K562 (cell line): ENCODE measurements around the gene MAGI1. TPM values are rescaled to one million over a fixed set of nuclear protein-coding genes. Genes with fewer than 3 reads are reported as not detected.

ENCODE experiments used
- ATAC-seq: fragments of 200-7000 bp; cut with Tn5 transposase; 3 replicates; pipeline ENCODE4 v1.9.1; 2020; ENCODE audit warnings: moderate library complexity
- BruUV-seq: library from RNA; stranded (reverse); fragments of 400-500 nt; replicated peaks from 2 replicates; lab custom pipeline; 2021; lab: Mats Ljungman, UMichigan
- CTCF ChIA-PET: fragments of 300-600 bp; formaldehyde crosslinking; extraction: SDS; loops from one replicate; lab custom pipeline; 2021; ENCODE audit warnings: low intra/inter-chr PET ratio; lab: Yijun Ruan, JAX
- POLR2A ChIA-PET: fragments of 300-600, 350-650 bp; sonication (Branson Sonifier 250); formaldehyde crosslinking; extraction: SDS; loops from one replicate; lab custom pipeline; 2021; ENCODE audit warnings: antibody characterized with exemption, inconsistent platforms; lab: Yijun Ruan, JAX
- DNase-seq, 4 experiments: peaks; one replicate each; pipeline versions ENCODE4 v3.0.0 to v3.0.0-alpha.2; 2011 to 2018; ENCODE audit warnings: low spot score in 3 of 4, mixed read lengths in 3 of 4; ENCODE audit errors: extremely low read depth in 1 of 4
- FAIRE-seq: peaks from 2 replicates; lab custom pipeline; 2011; peaks lifted over from hg19 to GRCh38; lab: Jason Lieb, UNC
- H2AFZ ChIP-seq: 2 replicates; pipeline ENCODE4 v1.6.0; 2011; ENCODE audit warnings: low read depth, low read length, control low read depth, inconsistent platforms
- H3K27ac ChIP-seq: fragments of 200-600 bp; 3 replicates; pipeline ENCODE4 v1.8.0; 2011; ENCODE audit warnings: low read depth, mild to moderate bottlenecking, control low read depth, inconsistent platforms, low read length, moderate library complexity, mixed read lengths; ENCODE audit errors: extremely low read depth
- H3K27me3 ChIP-seq, 2 experiments: fragments of 300-600 bp in 1 of 2; 2 replicates in 1 of 2; 3 replicates in 1 of 2; pipeline versions ENCODE4 v1.6.0 to v1.8.0; 2011; ENCODE audit warnings: inconsistent platforms in 2 of 2, low read length in 2 of 2, mild to moderate bottlenecking in 1 of 2, mixed read lengths in 1 of 2, moderate library complexity in 1 of 2; ENCODE audit not compliant: control insufficient read depth in 2 of 2, insufficient read depth in 2 of 2
- H3K36me3 ChIP-seq: fragments of 300-600 bp; 3 replicates; pipeline ENCODE4 v1.8.0; 2011; ENCODE audit warnings: mild to moderate bottlenecking, low read length, inconsistent platforms; ENCODE audit not compliant: control insufficient read depth, insufficient read depth
- H3K4me1 ChIP-seq, 2 experiments: fragments of 200-600 bp in 1 of 2; replicated peaks in 1 of 2; 2 replicates in 1 of 2; 3 replicates in 1 of 2; pipeline versions ENCODE4 v1.5.1 to v1.8.0; 2011; ENCODE audit warnings: inconsistent platforms in 2 of 2, low read length in 2 of 2, mild to moderate bottlenecking in 1 of 2, mixed read lengths in 1 of 2, moderate library complexity in 1 of 2; ENCODE audit not compliant: control insufficient read depth in 2 of 2, insufficient read depth in 2 of 2
- H3K4me2 ChIP-seq: 2 replicates; pipeline ENCODE4 v1.6.1; 2011; ENCODE audit warnings: low read length, control low read depth, inconsistent platforms, mixed read lengths; ENCODE audit not compliant: insufficient read depth
- H3K4me3 ChIP-seq: fragments of 200-600 bp; sonication (generic), shearing (Covaris generic); 2 replicates; pipeline ENCODE4 v1.5.1; 2016; ENCODE audit warnings: control low read depth, inconsistent platforms
- H3K79me2 ChIP-seq: fragments of 200-600 bp; 3 replicates; pipeline ENCODE4 v1.8.0; 2011; ENCODE audit warnings: low read length, inconsistent platforms; ENCODE audit not compliant: control insufficient read depth, insufficient read depth
- H3K9ac ChIP-seq, 2 experiments: 2 replicates each; pipeline versions ENCODE4 v1.6.0 to v1.6.1; 2011; ENCODE audit warnings: low read depth in 2 of 2, low read length in 2 of 2, control low read depth in 1 of 2, inconsistent platforms in 1 of 2, mild to moderate bottlenecking in 1 of 2, mixed read lengths in 1 of 2; ENCODE audit not compliant: insufficient read depth in 1 of 2
- H3K9me1 ChIP-seq: one replicate; pipeline ENCODE4 v1.6.0; 2011; ENCODE audit warnings: inconsistent platforms, mild to moderate bottlenecking, low read length, moderate library complexity; ENCODE audit not compliant: control insufficient read depth, insufficient read depth
- H3K9me3 ChIP-seq: replicated peaks from 2 replicates; pipeline ENCODE4 v1.5.1; 2011; ENCODE audit warnings: low read depth, low read length, inconsistent platforms; ENCODE audit not compliant: control insufficient read depth, insufficient read depth
- H4K20me1 ChIP-seq: replicated peaks from 2 replicates; pipeline ENCODE4 v1.6.1; 2011; ENCODE audit warnings: low read length, inconsistent platforms, mixed read lengths; ENCODE audit not compliant: control insufficient read depth, insufficient read depth
- HNRNPL ChIP-seq: fragments of 200-400 bp; formaldehyde crosslinking; IDR thresholded peaks from 2 replicates; pipeline ENCODE4 v1.6.1; 2017; ENCODE audit warnings: low read depth, mild to moderate bottlenecking, low read length
- KDM1A ChIP-seq, 2 experiments: fragments of 450-650 bp; IDR thresholded peaks; 2 replicates each; pipeline ENCODE4 v1.6.1; 2016; ENCODE audit warnings: mild to moderate bottlenecking in 2 of 2
- NFRKB ChIP-seq: fragments of 450-650 bp; IDR thresholded peaks from 2 replicates; pipeline ENCODE4 v1.6.1; 2016; ENCODE audit warnings: low read depth
- ZFX ChIP-seq: sonication (generic); formaldehyde crosslinking; IDR thresholded peaks from 2 replicates; pipeline ENCODE4 v1.8.0; 2022; ENCODE audit warnings: mild to moderate bottlenecking, missing genetic modification reagents, moderate library complexity
- ZKSCAN8 ChIP-seq: fragments of 200-800 bp; sonication (Bioruptor generic); IDR thresholded peaks from 2 replicates; pipeline ENCODE4 v1.6.1; 2016; ENCODE audit warnings: missing genetic modification characterization, missing compliant biosample characterization
- WGBS: fragments of 100-300 bp; shearing (Covaris generic); methylation state at CpG from one replicate; pipeline ENCODE4 v1.1.6; 2016; ENCODE audit warnings: low coverage, mixed read lengths; ENCODE audit not compliant: insufficient coverage; ENCODE audit errors: missing lambda C conversion rate; 5-methylcytosine and 5-hydroxymethylcytosine counted together
- in situ Hi-C: fragments of 300-500 bp; cut with MboI; formaldehyde crosslinking; loops from 4 replicates; pipeline ENCODE4 v1.15.0; 2018; ENCODE audit warnings: inconsistent platforms, mixed read lengths
- intact Hi-C: fragments of 100-400 bp; cut with micrococcal nuclease; formaldehyde crosslinking; loops from 2 replicates; pipeline ENCODE4 v1.14.2; 2022
- polyA plus RNA-seq, 8 experiments: library from polyadenylated mRNA; depleted of rRNA in 4 of 8; stranded (reverse) in 5 of 8; unstranded in 3 of 8; fragments of >200 nt; fragmentation: Nextera tagmentation in 2 of 8; fragmentation: Illumina TruSeq in 1 of 8; extraction: Ambion mirVana in 2 of 8; extraction: Trizol in 1 of 8; gene quantifications; 2 replicates each; pipeline versions ENCODE4 v1.2.1 to v1.2.3, GENCODE V29; 2011 to 2014; ENCODE audit warnings: inconsistent platforms in 1 of 8, missing spikeins in 1 of 8
- total RNA-seq, 7 experiments: library from RNA; depleted of rRNA in 6 of 7; stranded (reverse); fragments of >200 nt in 6 of 7; fragmentation: Illumina TruSeq in 2 of 7; extraction: Trizol in 2 of 7; gene quantifications; 2 replicates each; pipeline versions ENCODE4 v1.2.1 to v1.2.3, GENCODE V29; 2011 to 2021; ENCODE audit warnings: low replicate concordance in 1 of 7
- TF ChIP-seq, protein P1 (sequence below): fragments of 200-400 bp; formaldehyde crosslinking; IDR thresholded peaks from 2 replicates; pipeline ENCODE4 v1.6.1; 2017; ENCODE audit warnings: mild to moderate bottlenecking, low read depth, low read length, moderate library complexity
- TF ChIP-seq, protein P2 (sequence below): fragments of 450-650 bp; formaldehyde crosslinking; IDR thresholded peaks from 2 replicates; pipeline ENCODE4 v1.4.0; 2020; ENCODE audit warnings: mild to moderate bottlenecking, mixed read lengths
- TF ChIP-seq, protein P3 (sequence below): fragments of 250-450 bp; sonication (Bioruptor Pico); IDR thresholded peaks from 2 replicates; pipeline ENCODE4 v1.5.0; 2021
- TF ChIP-seq, protein P4 (sequence below): sonication (generic); formaldehyde crosslinking; IDR thresholded peaks from 2 replicates; pipeline ENCODE4 v1.8.0; 2022; ENCODE audit warnings: missing genetic modification reagents, mild to moderate bottlenecking, borderline replicate concordance

The MAGI1 gene
- total and polyA plus RNA-seq, 9 of the 15 experiments (the other 6 are each of a cell fraction or from before 2014, with no cell fraction given): 7.8 to 59.4 (median 43.2) TPM

DNA sequence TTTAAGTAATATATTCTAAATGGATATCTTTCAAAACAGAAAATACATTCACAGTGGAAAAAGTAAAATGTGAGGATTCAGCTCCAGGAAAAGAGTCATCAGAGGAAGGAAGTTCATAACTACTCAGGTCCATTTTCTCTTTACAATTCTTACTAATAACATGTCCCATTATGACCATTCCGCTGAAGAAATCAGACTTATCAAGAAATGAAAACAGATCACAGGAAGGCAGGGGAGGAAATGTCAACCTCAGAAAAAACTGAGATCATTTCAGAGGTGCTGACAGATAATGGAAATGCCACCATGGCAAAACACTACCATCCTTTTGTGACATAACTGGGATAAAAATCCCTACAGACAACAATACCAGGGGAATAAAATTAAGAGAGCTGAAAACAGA lies 139.5 kb downstream of the MAGI1 start:
- in situ Hi-C loops: no loop called here
- H3K4me2 ChIP-seq: no peak overlapping the region
- TF ChIP-seq, protein P1, sequence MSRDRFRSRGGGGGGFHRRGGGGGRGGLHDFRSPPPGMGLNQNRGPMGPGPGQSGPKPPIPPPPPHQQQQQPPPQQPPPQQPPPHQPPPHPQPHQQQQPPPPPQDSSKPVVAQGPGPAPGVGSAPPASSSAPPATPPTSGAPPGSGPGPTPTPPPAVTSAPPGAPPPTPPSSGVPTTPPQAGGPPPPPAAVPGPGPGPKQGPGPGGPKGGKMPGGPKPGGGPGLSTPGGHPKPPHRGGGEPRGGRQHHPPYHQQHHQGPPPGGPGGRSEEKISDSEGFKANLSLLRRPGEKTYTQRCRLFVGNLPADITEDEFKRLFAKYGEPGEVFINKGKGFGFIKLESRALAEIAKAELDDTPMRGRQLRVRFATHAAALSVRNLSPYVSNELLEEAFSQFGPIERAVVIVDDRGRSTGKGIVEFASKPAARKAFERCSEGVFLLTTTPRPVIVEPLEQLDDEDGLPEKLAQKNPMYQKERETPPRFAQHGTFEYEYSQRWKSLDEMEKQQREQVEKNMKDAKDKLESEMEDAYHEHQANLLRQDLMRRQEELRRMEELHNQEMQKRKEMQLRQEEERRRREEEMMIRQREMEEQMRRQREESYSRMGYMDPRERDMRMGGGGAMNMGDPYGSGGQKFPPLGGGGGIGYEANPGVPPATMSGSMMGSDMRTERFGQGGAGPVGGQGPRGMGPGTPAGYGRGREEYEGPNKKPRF: no peak
- no peak for TF ChIP-seq NFRKB
- TF ChIP-seq, protein P2, sequence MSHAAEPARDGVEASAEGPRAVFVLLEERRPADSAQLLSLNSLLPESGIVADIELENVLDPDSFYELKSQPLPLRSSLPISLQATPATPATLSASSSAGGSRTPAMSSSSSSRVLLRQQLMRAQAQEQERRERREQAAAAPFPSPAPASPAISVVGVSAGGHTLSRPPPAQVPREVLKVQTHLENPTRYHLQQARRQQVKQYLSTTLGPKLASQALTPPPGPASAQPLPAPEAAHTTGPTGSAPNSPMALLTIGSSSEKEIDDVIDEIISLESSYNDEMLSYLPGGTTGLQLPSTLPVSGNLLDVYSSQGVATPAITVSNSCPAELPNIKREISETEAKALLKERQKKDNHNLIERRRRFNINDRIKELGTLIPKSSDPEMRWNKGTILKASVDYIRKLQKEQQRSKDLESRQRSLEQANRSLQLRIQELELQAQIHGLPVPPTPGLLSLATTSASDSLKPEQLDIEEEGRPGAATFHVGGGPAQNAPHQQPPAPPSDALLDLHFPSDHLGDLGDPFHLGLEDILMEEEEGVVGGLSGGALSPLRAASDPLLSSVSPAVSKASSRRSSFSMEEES: no peak
- TF ChIP-seq KDM1A (IDR thresholded peaks at IDR 0.05): no peak
- TF ChIP-seq, protein P3, sequence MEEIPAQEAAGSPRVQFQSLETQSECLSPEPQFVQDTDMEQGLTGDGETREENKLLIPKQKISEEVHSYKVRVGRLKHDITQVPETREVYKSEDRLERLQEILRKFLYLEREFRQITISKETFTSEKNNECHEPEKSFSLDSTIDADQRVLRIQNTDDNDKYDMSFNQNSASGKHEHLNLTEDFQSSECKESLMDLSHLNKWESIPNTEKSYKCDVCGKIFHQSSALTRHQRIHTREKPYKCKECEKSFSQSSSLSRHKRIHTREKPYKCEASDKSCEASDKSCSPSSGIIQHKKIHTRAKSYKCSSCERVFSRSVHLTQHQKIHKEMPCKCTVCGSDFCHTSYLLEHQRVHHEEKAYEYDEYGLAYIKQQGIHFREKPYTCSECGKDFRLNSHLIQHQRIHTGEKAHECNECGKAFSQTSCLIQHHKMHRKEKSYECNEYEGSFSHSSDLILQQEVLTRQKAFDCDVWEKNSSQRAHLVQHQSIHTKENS: no peak
- no peak for TF ChIP-seq ZFX (CRISPR knock-in tag)
- no peak for TF ChIP-seq ZKSCAN8 (CRISPR knock-in tag)
- TF ChIP-seq, protein P4, sequence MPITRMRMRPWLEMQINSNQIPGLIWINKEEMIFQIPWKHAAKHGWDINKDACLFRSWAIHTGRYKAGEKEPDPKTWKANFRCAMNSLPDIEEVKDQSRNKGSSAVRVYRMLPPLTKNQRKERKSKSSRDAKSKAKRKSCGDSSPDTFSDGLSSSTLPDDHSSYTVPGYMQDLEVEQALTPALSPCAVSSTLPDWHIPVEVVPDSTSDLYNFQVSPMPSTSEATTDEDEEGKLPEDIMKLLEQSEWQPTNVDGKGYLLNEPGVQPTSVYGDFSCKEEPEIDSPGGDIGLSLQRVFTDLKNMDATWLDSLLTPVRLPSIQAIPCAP (CRISPR knock-in tag): no peak
- no peak for TF ChIP-seq HNRNPL

More for the DNA sequence above, 139.5 kb downstream of the MAGI1 start:
- ChIA-PET POLR2A (no interaction called here), CTCF (no interaction called here)
- no peak overlapping the region for H3K4me3 ChIP-seq
- no peak overlapping the region for H3K9ac ChIP-seq
- peaks cover 0 to 10% of the 10 kb centered on the region in 2 experiments; a peak in 2 of 5 replicates for H3K27me3 ChIP-seq
- no peak overlapping the region for H3K27ac ChIP-seq
- H3K9me3 ChIP-seq: no peaks in the 10 kb centered on the region
- ATAC-seq (no peak), FAIRE-seq (no peak), DNase-seq (no peak)
- no peak overlapping the region for H2AFZ ChIP-seq
- H3K79me2 ChIP-seq: no peaks in the 10 kb centered on the region
- H3K4me1 ChIP-seq: no peaks in the 10 kb centered on the region
- no peaks in the 10 kb centered on the region for H3K9me1 ChIP-seq
- no peaks in the 10 kb centered on the region for H4K20me1 ChIP-seq
- no TSS peak for BruUV-seq
- intact Hi-C loops: no loop called here
- no peaks in the 10 kb centered on the region for H3K36me3 ChIP-seq
- 0% methylated on average over 1 of the region's 1 CpG for WGBS
